ENCODE measurements around the gene SLCO2B1. TPM values are rescaled to one million over a fixed set of nuclear protein-coding genes. Genes with fewer than 3 reads are reported as not detected.

The SLCO2B1 gene
- total RNA-seq, 2 donors from 2014 or later = 37.6 to 50.3 TPM

- no peak for DNase-seq
Observed at GRCh38 chr11:75245356-75246005, 94.6 kb downstream of the SLCO2B1 start.

GRCh38 chr11:75246006-75246670 lies 95.2 kb downstream of the SLCO2B1 start:
- H3K9me3 ChIP-seq = no peaks in the 10 kb centered on the region
- no peak overlapping the region for H3K27ac ChIP-seq
- peaks cover 11% of the 10 kb centered on the region for H3K27me3 ChIP-seq
- H3K4me3 ChIP-seq = no peak overlapping the region
- no peak for DNase-seq
- H3K9ac ChIP-seq (ENCODE audit: low read depth in 2 of 2, low read length in 2 of 2) = no peak overlapping the region
- intact Hi-C loops (cut with DNase I) = loop anchor here (5.0 kb wide), 1 partner anchor 319 kb away; no protein-coding TSS in a partner anchor
- no peaks in the 10 kb centered on the region for H3K4me1 ChIP-seq
- no peak for TF ChIP-seq CTCF (IDR thresholded peaks at IDR 0.05)
- no peaks in the 10 kb centered on the region for H3K36me3 ChIP-seq

More at GRCh38 chr11:75245356-75246005, 94.6 kb downstream of the SLCO2B1 start:
- no peak overlapping the region for H3K9ac ChIP-seq (ENCODE audit: low read depth in 2 of 2, low read length in 2 of 2)
- intact Hi-C loops (cut with DNase I) = loop anchor here (5.0 kb wide), 1 partner anchor 318 kb away; no protein-coding TSS in a partner anchor
- H3K27ac ChIP-seq = no peak overlapping the region
- peaks cover 2% of the 10 kb centered on the region for H3K4me1 ChIP-seq
- no peak overlapping the region for H3K4me3 ChIP-seq
- H3K9me3 ChIP-seq = no peaks in the 10 kb centered on the region
- no peaks in the 10 kb centered on the region for H3K36me3 ChIP-seq
- peaks cover 18% of the 10 kb centered on the region for H3K27me3 ChIP-seq
- no peak for TF ChIP-seq CTCF (IDR thresholded peaks at IDR 0.05)

GRCh38 chr11:75246671-75247350 lies 95.9 kb downstream of the SLCO2B1 start:
- no peak overlapping the region for H3K9ac ChIP-seq (ENCODE audit: low read depth in 2 of 2, low read length in 2 of 2)
- H3K27ac ChIP-seq = no peak overlapping the region
- DNase-seq = no peak
- no peaks in the 10 kb centered on the region for H3K4me1 ChIP-seq
- H3K27me3 ChIP-seq = peaks cover 11% of the 10 kb centered on the region
- intact Hi-C loops (cut with DNase I) = loop anchor here (5.0 kb wide), 1 partner anchor 320 kb away; no protein-coding TSS in a partner anchor
- H3K9me3 ChIP-seq = no peaks in the 10 kb centered on the region
- H3K4me3 ChIP-seq = no peak overlapping the region
- H3K36me3 ChIP-seq = no peaks in the 10 kb centered on the region
- TF ChIP-seq CTCF (IDR thresholded peaks at IDR 0.05) = no peak

GRCh38 chr11:75248924-75249256 lies 98.0 kb downstream of the SLCO2B1 start:
- H3K9me3 ChIP-seq = no peaks in the 10 kb centered on the region
- intact Hi-C loops (cut with DNase I) = loop anchor here (2.0 to 5.0 kb wide), 2 partner anchors 226 to 322 kb away; no protein-coding TSS in a partner anchor
- H3K27me3 ChIP-seq = peaks cover 2% of the 10 kb centered on the region
- H3K9ac ChIP-seq (ENCODE audit: low read depth in 2 of 2, low read length in 2 of 2) = no peak overlapping the region
- TF ChIP-seq CTCF (IDR thresholded peaks at IDR 0.05) = no peak
- no peak overlapping the region for H3K27ac ChIP-seq
- H3K4me3 ChIP-seq = no peak overlapping the region
- no peaks in the 10 kb centered on the region for H3K36me3 ChIP-seq
- no peaks in the 10 kb centered on the region for H3K4me1 ChIP-seq
- DNase-seq = no peak

- Histone ChIP-seq H3K27ac (no peak overlapping the region), H3K9ac (ENCODE audit: low read depth in 2 of 2, low read length in 2 of 2) (no peak overlapping the region), H3K9me3 (no peaks in the 10 kb centered on the region), H3K4me1 (no peaks in the 10 kb centered on the region), H3K36me3 (no peaks in the 10 kb centered on the region), H3K27me3 (no peaks in the 10 kb centered on the region), H3K4me3 (no peak overlapping the region)
- no peak for DNase-seq
- intact Hi-C loops (cut with DNase I) = loop anchor here (2.0 to 5.0 kb wide), 2 partner anchors 227 to 322 kb away; no protein-coding TSS in a partner anchor
- TF ChIP-seq CTCF (IDR thresholded peaks at IDR 0.05) = no peak
Observed at GRCh38 chr11:75249704-75250103, 98.8 kb downstream of the SLCO2B1 start.
